ENCODE data around the gene KIFC1.
"Not testable (repeated sequence)": the region's sequence is repeated elsewhere in the genome, so short reads cannot be mapped to it uniquely, and the experiment has no call there.

The KIFC1 gene

GRCh38 chr6:33391278-33391921 lies at the start of gene KIFC1:
TSS of gene KIFC1 (plus strand) at chr6:33391823. CDS start at chr6:33391986, 163 bp downstream.
- Mint-ChIP-seq H3K4me1 (peaks cover 43% of the 10 kb centered on the region), H3K9me3 (no peaks in the 10 kb centered on the region), H3K27me3 (no peaks in the 10 kb centered on the region), H3K27ac (peak within 1 kb of the TSS; percentile 94 to 97), H3K4me3 (peak within 1 kb of the TSS; percentile 94 to 97)
- ATAC-seq (peak; percentile 96), DNase-seq (peak; percentile 99)

GRCh38 chr6:33343606-33343952 lies 48.0 kb upstream of the KIFC1 start:
- H3K4me3 Mint-ChIP-seq = peak overlapping the region; percentile 51 to 73
- not testable (repeated sequence) for DNase-seq, H3K27me3 Mint-ChIP-seq, H3K9me3 Mint-ChIP-seq, H3K27ac Mint-ChIP-seq
- ATAC-seq = peak; percentile 3
- peaks cover 25% of the 10 kb centered on the region for H3K4me1 Mint-ChIP-seq

- H3K9me3 Mint-ChIP-seq = no peaks in the 10 kb centered on the region
- ATAC-seq = peak; percentile 82
Observed at GRCh38 chr6:33343953-33344611, 47.5 kb upstream of the KIFC1 start.

GRCh38 chr6:33344701-33345697 lies 46.6 kb upstream of the KIFC1 start:
- peaks cover 25% of the 10 kb centered on the region for H3K4me1 Mint-ChIP-seq
- peak overlapping the region; percentile 48 to 73 for H3K4me3 Mint-ChIP-seq
- DNase-seq (peak; percentile 50 to 66), ATAC-seq (peak; percentile 80)
- H3K27ac Mint-ChIP-seq = peak overlapping the region; percentile 0 to 84
- H3K9me3 Mint-ChIP-seq = no peaks in the 10 kb centered on the region
- H3K27me3 Mint-ChIP-seq = no peaks in the 10 kb centered on the region

More at GRCh38 chr6:33343953-33344611, 47.5 kb upstream of the KIFC1 start:
- Mint-ChIP-seq H3K27ac (peak overlapping the region in 1 of 2 donors; percentile 61), H3K4me3 (peak overlapping the region; percentile 51 to 73), H3K27me3 (no peaks in the 10 kb centered on the region), H3K4me1 (peaks cover 25% of the 10 kb centered on the region)
- DNase-seq = peak; percentile 25 to 30

- not testable (repeated sequence) for H3K9me3 Mint-ChIP-seq, ATAC-seq, DNase-seq, H3K27me3 Mint-ChIP-seq, H3K4me3 Mint-ChIP-seq, H3K27ac Mint-ChIP-seq
- peaks cover 20% of the 10 kb centered on the region for H3K4me1 Mint-ChIP-seq
Observed at GRCh38 chr6:33346972-33347371, 44.7 kb upstream of the KIFC1 start.

DNA sequence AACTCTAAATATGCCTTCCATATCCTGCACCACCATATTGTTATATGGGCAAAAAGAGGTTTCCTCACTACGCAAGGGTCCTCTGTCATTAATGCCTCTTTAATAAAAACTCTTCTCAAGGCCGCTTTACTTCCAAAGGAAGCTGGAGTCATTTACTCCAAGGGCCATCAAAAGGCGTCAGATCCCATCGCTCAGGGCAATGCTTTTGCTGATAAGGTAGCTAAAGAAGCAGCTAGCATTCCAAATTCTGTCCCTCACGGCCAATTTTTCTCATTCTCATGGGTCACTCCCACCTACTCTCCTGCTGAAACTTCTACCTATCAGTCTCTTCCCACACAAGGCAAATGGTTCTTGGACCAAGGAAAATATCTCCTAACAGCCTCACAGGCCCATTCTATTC lies 43.8 kb upstream of the KIFC1 start:
- H3K9me3 Mint-ChIP-seq = no peaks in the 10 kb centered on the region
- DNase-seq (no peak), ATAC-seq (no peak)
- H3K4me3 Mint-ChIP-seq = no peak overlapping the region
- no peak overlapping the region for H3K27ac Mint-ChIP-seq
- peaks cover 20% of the 10 kb centered on the region for H3K4me1 Mint-ChIP-seq
- H3K27me3 Mint-ChIP-seq = no peaks in the 10 kb centered on the region

GRCh38 chr6:33355860-33356259 lies 35.8 kb upstream of the KIFC1 start:
- H3K4me1 Mint-ChIP-seq, H3K27me3 Mint-ChIP-seq, H3K4me3 Mint-ChIP-seq, H3K27ac Mint-ChIP-seq, ATAC-seq, H3K9me3 Mint-ChIP-seq, DNase-seq: not testable (repeated sequence)

GRCh38 chr6:33356295-33356694 lies 35.3 kb upstream of the KIFC1 start:
- ATAC-seq = no peak
- Mint-ChIP-seq H3K4me1 (no peaks in the 10 kb centered on the region), H3K27ac (no peak overlapping the region), H3K9me3 (no peaks in the 10 kb centered on the region), H3K4me3 (no peak overlapping the region), H3K27me3 (peaks cover 10% of the 10 kb centered on the region)
- no peak for DNase-seq

GRCh38 chr6:33357160-33357871 lies 34.3 kb upstream of the KIFC1 start:
- H3K27me3 Mint-ChIP-seq, H3K4me1 Mint-ChIP-seq, H3K4me3 Mint-ChIP-seq, H3K9me3 Mint-ChIP-seq, ATAC-seq, H3K27ac Mint-ChIP-seq, DNase-seq: not testable (repeated sequence)

- Mint-ChIP-seq H3K4me1 (peaks cover under 1% of the 10 kb centered on the region), H3K27me3 (peaks cover 10% of the 10 kb centered on the region), H3K9me3 (no peaks in the 10 kb centered on the region), H3K27ac (no peak overlapping the region), H3K4me3 (no peak overlapping the region)
- DNase-seq (no peak), ATAC-seq (no peak)
Observed at GRCh38 chr6:33359331-33359730, 32.3 kb upstream of the KIFC1 start.

DNA sequence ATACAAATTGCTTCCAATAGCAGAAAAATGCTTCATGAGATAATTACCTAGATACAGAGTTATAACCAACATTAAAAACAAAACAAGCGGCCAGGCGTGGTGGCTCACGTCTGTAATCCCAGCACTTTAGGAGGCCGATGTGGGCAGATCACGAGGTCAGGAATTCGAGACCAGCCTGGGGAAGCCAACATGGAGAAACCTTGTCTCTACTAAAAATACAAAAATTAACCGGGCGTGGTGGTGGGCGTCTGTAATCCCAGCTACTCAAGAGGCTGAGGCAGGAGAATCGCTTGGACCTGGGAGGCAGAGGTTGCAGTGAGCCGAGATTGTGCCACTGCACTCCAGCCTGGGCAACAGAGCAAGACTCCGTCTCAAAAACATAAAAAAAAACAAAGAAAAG lies 28.1 kb upstream of the KIFC1 start:
- H3K27ac Mint-ChIP-seq, H3K9me3 Mint-ChIP-seq, H3K4me3 Mint-ChIP-seq, H3K4me1 Mint-ChIP-seq, DNase-seq, ATAC-seq, H3K27me3 Mint-ChIP-seq: not testable (repeated sequence)

- H3K27me3 Mint-ChIP-seq, H3K4me1 Mint-ChIP-seq, H3K9me3 Mint-ChIP-seq: not testable (repeated sequence)
- DNase-seq (peak in 1 of 2 donors; percentile 17), ATAC-seq (peak; percentile 64)
- Mint-ChIP-seq H3K4me3 (peak overlapping the region in 1 of 2 donors; percentile 37), H3K27ac (peak overlapping the region; percentile 83 to 93)
Observed at GRCh38 chr6:33364475-33365205, 27.0 kb upstream of the KIFC1 start.

DNA sequence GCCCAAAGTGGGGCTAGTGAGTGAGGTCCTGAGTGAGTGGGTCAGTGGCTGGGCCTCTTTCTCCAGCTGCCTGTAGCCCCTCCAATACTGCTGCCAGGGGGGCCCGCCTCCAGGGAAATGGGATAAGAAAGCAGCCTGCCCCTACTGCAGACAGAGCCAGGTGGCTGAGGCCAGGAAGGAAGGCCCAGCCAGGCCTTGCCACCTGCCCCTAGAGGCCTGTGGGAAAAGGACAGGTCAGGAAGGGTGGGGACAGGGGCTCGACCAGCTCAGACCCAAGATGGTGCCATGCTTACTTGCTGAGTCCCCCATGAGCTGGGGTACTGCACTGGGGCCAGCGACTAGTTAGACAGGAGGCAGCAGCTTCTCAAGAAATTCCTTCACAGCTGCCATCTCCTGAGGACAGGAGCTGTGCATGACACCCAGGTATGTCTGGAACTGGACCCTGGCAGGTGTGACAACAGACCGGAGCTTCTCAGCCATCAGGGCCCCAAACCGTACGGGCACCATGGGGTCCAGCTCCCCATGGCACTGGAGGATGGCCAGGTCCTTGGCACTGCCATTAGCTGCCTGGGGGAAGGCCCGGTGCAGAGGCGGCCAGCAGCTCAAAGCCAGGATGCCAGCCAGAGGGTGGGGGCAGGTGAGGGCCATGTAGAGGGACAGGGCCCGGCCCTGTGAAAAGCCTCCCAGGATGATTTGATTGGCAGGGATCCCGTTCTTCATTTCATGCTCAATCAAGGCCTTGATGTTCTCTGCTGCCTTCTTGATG lies 26.2 kb upstream of the KIFC1 start:
- not testable (repeated sequence) for H3K4me3 Mint-ChIP-seq, H3K9me3 Mint-ChIP-seq, H3K27me3 Mint-ChIP-seq, DNase-seq, H3K4me1 Mint-ChIP-seq
- peak overlapping the region in 1 of 2 donors; percentile 83 for H3K27ac Mint-ChIP-seq
- peak; percentile 49 for ATAC-seq

All from stimulated activated naive CD8-positive, alpha-beta T cell treated with anti-CD3 and anti-CD28 coated beads, Interleukin-15, amount 100 ng/mL, for 72 hours (primary cell).